Activated CD8-positive, alpha-beta memory T cell treated with anti-CD3 and anti-CD28 coated beads for 24 hours (primary cell): ENCODE data around the gene PPP1R12B.
"Not testable (repeated sequence)": the region's sequence is repeated elsewhere in the genome, so short reads cannot be mapped to it uniquely, and the experiment has no call there.

ENCODE experiments used
- DNase-seq: peaks from one replicate; pipeline ENCODE4 v3.0.0-alpha.2; 2020

The PPP1R12B gene

DNA sequence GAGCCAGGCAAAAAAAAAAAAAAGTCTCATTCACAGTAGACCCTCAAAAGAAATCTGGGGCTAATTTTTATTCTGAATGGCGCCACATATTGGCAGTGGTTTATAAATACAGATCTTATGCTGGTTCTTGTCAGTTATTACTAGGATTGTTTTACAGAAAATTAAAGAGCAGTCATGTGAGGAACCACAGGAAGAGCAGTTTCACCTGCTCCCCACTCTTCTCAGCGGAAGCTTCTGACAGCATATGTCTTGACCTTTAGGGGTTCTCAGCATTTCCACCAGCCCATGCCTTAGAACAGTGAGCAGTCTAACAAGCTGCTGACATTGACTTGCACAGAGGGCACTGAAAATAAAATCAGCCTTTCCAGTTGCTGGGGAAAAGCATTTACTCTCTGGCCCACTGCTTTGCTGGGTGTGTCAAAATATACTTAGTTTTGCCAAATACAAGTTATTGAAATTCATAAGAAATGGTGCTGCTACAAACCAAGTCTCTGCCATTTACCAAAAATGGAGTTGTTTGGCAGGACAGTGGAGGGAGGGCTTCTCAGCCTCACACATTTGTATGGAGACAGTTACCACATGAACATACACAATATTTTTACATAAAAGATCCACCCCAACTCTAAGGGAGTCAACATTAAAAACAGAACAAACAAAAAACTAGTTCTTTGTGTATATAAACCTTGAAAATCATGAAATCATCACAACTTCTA is 217.5 kb downstream of the PPP1R12B start:
- no peak for DNase-seq

DNA sequence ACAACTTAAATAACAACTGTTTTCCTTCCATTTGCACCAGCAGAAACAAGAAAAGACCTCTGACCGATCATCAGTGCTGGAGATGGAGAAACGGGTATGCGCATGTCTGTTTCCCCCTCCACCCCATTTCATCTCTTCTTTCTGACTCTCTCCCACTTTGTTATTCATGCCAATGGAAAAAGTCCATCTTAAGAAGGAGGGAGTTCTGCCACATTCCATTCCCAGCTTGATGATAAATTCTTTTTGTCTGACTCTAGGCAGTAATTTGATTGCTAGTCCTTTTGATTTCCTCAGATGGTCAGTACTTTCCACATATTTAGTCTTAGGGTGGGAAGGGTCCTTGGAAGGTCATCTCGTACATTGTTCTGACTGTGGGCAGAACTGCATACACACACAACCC is 219.2 kb downstream of the PPP1R12B start:
- no peak for DNase-seq

DNA sequence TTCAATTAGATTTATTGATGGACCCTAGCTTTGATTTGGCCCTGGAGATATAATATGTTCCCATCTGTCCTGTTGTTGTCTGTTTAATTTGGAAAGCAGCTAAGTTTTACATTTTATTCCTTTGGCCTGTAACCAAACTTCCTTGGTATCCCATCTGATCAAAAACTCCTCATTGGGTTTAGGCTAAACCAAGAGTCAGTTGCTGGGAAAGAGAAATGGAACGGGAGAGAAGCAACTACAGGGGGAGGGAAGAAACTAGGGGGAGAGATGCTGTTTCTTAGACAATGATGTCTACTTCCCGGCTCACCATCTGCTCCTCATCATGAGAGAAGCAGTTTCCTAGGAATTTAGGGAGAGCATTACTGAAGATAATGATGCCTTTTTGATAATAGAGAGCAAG is 219.9 kb downstream of the PPP1R12B start:
- no peak for DNase-seq

DNA sequence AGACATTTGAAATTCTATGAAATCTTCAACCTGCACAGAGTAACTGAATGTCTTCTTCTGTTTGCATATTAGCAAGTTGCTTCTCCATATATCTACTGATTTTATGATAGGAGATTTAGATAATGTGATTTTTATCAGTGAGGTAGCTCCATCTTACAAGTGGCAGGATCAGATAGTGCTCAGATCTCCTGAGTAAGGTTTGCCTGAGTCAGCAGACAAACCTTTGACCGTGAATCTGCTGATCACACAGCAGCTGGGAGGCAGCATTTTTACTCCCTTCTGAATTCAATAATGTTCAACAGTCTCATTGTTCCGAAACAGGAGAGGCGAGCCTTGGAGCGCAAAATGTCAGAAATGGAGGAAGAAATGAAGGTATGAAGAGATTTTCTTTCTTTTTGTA is 220.3 kb downstream of the PPP1R12B start:
- DNase-seq, result no peak

DNA sequence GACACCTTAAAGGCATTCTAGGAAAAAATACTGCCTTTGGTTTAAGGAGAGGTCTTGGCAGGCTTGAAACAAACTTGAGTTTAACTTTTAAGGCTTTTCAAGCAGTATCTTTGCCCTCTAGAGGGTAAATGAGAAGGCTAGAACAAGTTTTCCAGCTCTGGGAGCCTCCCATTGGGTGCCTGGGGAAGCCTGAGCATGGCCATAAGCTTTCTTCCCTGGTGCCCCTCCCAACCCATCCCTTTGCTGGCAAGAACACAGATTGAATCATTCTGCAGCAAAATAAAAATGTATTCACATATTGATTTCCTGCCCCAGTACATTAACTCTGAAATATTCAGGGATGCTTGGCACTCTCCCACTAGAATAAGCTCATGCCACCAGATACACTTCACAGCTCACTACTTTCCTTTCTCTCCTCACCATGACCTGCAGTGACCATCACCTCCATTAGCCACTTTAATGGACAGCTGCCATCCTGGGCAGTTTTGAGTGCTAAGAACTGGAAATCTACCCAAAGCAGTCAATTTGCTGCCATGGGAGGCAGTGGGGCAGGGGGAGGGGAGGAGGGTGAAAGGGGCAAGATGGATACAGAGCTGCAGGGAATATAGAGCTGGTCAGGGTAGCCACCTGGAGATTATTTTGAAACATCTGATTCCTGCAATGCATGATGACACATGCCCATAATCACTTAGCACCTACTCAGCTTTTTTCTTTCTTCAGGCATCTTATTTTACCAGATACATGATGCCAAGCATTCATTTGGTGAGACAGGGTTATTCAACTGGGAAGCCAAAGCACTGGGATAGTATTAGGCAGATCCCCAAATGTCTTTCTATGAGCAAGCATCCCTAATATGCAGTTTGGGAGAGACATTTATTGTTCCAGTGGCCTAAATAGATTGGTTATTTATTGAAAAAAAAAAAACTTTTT is 221.2 kb downstream of the PPP1R12B start:
- DNase-seq, result no peak

DNA sequence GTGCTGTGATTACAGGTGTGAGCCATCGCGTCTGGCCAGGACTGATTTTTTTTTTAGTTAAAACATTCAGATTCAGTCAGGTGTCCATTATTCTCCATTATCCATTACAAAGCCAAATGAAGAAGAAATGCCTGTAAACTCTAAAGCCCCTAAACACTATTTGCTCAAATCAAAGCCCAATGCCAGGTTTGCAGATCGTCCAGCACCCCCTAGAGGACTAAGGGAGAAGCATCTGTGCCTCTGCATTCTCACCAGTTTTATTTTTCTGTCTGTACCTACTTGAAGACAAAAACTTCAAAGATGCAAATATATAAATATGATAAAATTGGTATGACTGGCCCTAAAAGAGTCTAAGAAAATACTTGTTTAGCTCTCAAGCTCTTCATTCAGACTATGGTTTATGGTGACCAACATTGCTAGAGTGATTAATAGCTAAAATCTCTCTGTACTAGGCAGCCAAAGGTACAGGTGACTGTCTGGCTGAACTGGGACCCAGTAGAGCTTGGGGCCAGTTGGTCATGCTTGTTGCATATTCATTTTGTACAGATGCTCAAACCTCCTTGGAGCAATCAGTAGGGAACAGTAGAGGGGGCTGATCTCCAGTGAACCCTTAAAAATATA is 223.3 kb downstream of the PPP1R12B start:
- DNase-seq, result no peak

DNA sequence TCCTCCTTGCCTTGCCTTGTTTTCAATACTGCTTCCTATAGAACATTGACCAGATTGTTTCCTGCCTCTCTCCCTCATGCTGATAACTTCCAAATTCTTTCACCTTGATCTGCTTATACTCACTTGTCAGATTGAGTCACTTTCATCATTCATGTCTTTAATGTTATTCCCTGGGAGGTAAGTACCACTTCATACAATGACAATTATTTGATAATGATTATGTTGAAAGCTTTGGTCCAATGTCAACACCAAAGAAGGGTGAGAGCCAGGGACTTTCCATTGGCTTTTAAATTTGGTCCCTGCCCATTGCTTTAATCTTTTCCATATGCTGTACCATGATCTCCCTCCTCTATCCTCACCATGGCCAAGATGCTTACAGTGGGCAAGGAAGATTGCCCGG is 224.4 kb downstream of the PPP1R12B start:
- no peak for DNase-seq

DNA sequence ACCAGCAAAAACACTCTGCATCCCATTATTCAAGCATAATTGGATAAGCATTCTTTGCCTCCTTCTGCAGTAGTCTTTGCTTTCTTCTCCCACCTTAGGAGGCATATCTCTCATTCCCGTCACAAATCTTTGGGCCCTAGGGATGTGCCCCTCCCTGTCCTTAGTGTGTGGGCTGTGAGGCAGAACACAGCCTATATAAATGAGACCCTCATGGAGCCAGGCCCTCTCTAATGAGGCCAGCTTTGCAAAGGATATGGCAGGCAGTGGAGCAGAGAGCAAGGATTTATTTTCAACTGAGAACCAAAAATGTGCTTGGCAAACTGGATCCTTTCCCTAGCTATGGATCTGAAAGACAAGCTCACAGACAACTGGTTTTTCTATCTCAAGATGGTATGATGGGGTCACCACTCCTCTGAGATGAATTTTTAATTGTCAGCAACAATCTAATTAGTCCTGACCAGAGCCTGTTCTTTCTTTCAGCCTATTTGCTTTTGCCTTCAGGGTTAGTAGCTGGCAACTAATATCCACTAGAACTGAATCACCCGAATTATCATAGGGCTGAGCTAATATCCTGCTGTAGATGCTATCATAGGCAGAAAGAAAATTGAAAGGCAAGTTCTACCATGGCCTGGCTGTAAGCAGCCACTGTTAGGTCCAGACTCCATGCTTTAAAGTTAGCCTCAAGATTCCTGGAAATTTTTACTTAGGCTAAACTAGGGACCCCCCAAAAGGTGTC is 227.6 kb downstream of the PPP1R12B start:
- no peak for DNase-seq

DNA sequence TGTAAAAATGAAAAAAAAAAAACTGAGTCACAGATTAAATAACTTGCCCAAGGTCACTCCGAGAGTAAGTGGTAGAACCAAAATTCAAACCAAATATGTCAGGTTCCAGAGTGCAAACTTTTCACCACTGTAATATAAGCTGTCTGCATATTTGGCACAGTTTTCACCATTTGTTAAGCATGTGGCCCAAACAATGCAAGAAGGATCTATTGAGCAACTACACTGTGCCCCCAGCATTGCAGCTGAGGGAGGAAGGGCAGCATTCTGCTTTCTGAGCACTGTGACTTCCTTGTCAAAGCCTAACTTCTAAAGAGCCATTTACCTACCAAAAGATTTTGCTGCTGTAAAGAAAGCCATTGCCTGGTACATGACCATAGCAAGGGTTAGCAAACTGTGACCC is 228.3 kb downstream of the PPP1R12B start:
- no peak for DNase-seq

DNA sequence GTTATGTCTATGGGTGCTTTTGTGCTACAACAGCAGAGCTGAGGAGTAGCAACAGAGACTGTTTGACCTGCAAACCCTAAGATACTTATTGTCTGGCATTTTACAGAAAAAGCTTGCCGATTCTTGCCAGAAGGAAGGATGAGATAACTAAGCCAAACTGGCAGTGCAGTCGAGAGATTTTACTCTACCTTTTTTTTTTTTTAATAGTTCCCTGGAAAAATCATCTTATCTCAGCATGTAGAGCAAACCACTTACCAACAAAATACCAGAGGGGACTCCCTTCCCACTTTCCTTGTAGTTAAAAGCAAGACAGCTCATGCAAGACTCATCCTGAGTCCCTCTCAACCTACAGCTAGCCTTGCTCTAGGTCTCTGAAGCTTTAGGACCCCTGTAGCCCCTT is 228.9 kb downstream of the PPP1R12B start:
- DNase-seq, result no peak

DNA sequence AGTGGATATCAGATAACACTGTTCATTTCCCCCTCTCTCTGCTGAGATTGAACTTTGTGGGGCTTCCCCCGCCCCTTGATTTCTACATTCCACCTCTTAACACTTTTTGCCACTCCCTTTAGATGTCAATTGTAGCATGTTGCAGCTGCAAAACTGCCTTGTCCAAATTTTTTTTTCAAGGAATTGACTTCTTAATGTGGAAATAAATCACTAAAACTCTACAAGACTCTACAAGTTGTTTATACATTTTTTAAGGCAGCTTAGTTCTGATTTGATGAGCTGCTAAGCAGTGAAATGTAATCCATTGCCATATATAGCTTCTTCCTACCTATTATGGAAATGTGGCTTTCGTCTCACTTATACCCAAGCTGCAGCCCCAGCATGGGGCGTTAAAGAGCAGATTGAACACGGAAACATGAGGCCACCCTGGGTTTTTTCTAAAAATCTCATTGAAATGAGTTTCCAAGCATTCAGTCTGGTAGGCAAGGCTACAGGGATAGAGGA is 229.6 kb downstream of the PPP1R12B start:
- no peak for DNase-seq

DNA sequence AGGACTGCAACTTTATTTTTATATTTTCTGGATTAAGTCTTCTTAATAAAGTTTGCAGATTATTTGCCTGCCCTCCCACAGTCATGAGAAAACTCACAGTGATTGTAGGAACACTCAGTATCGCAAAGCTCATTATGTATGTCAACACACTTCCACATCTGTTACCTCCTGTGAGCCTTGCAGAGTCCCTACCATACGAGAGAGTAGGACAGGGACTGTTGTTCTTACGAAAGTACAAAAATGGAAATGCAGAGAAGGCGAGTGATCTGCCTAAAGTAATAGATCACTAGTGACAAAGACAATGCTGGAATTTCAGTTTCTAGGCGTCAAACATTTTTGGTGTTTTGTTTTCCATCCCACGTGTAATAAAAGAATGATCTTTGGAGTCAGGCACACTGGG is 230.1 kb downstream of the PPP1R12B start:
- DNase-seq, result no peak

DNA sequence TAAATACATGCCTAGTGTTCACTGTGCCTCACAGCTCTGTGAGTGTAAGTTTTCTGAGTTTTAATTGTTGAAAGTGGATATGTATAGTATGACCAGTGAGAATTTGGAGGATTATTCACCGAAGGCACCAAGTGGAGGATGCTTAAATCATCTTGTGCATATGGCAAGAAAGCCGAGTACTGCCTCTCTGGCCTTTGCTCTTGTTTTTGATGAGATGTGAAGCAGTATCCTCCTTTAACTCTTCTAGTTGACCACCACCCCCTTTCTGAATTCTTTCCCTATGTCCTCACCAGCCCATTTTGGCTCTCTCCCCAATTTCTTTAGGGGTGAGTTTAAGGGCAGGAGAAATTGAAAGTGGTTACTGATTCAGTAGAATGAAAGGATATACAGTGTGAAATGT is 231.3 kb downstream of the PPP1R12B start:
- DNase-seq, result no peak

DNA sequence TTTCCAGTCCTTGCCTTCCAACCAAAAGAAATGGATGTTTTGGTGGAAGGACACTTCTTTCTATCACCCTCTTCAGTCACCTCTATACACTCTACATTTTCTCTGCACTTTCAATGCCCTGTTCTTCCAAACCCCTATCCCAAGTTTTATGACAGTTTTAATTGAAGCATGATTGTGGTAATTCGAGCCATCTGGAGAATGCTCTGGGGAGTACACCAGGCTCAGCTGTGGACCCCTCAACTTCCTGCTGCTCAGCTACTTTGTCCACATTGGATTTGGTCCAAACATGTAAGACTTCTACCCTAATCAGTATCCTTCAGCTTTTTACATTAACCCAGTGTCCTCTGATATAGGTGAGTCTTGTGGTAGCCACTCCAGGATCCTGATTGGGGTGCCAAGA is 232.1 kb downstream of the PPP1R12B start:
- DNase-seq, result no peak

DNA sequence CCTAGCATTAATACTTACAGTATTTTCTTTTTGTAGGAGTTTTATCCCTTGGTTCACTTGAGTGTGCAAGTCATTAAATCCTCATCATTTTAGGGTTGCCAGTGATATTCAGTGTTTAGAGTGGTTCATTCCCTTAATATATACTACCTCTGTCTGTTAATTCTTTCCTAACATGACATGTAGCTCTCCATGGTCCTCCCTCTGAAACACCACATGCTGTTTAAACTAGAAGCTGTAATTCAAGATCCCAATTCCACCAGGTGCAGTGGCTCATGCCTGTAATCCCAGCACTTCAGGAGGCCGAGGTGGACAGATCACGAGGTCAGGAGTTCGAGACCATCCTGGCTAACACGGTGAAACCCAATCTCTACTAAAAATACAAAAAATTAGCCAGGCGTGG is 233.9 kb downstream of the PPP1R12B start:
- DNase-seq, result not testable (repeated sequence)

DNA sequence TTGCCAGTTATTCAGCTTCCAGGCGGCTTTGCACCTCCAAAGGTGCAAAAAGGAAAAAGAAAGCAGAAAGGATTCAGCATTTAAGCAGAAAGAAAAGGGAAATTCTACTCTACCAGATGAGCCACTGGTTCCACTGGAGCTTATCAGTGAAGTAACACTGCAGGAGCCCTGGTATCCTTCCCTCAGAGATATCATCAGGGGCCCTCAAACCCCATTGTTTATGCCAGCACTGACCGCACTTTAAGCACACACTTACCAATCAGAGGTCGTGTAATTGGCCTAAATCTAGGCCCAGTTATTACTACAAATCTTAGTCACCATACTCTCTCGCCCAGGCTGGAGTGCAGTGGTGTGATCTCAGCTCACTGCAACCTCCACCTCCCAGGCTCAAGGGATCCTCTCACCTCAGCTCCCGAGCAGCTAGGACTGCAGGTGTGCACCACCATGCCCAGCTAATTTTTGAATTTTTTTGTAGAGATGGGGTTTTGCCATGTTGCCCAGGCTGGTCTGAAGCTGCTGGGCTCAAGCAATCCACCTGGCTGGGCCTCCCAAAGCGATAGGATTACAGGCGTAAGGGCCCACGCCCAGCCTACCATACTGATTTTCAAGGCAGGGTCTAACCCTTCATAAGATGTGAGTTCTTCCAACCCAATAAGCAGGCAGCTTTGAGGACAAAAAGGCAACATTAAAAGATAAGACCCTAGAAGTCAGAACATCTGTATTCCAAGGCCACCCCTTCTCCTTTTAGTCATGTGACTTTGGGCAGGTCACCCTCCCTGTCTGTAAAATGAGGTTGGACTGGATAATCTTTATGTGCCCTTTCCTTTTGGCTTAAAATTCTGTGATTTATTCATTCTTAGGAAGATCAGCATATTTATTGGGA is 236.4 kb downstream of the PPP1R12B start:
- DNase-seq, result no peak

DNA sequence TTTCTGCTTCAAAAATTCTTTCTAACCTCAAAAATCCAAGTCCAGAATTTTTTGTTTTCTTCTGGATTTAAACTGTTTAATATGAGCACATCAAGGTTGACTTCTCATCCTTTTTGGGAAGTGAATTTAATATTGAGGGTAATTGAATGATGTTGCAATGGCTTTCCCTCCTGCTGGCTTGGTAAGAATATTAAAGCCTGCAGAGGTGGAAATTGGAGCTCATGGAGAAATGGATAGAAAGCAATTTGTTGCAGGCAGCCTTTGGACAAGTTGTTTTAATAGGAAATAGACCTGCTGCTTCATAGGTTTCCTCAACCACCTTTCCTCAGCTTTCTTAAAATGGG is 237.1 kb downstream of the PPP1R12B start:
- DNase-seq, result no peak

DNA sequence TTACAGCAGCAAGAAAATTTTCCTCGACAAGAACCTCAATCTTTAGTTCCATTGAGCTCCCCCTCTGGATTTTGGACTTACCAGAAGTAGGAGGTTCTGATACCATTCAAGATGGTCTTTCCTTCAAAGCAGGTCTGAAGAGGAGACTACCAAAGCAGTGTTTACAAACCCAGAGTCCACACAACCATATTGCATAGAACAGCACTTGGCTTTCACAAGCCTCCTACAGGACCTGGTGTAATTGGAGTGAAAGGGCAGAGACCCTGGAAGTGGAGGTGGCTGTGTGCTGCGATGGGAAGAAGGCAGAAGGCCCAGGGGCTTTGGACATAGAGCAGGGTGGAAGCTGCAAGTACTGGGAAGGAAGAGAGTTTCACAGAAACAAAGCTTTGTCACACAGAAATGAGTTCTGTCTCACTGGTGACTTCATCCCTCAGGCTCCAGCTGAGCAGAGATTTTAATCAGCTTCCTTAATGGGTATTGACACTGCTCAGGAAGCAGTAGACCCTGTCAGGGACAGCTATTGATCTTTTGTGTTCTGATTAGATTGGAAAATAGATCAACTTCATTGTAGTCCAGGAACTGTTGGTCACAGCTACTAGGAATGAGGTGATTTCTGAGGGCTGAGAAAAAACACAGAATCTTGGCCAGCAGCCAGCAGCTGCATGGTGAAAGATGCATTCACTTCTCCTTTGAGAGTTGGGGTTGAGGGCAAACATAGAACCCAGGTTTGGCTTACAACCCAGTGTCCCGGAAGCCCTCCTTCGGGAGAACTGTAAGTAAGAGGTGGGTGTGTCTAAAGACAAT is 237.7 kb downstream of the PPP1R12B start:
- no peak for DNase-seq

DNA sequence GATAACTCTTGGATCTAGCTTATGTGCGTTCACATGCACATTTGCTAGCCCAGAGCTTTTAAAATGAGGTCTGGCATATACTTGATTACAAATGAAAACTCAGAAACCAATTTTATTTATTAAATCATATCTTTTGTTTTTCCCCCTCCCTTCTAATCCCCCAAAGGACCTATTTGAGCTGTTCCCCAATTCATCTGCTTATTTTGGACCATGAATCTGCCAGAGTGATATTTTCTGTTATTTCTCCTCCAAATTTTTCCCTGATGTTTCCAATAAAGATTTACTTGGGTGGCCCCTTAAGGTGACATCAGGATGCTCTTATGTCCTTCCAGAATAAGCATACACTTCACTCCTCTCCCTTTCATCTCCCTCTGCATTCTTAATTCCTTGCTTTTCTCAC is 238.4 kb downstream of the PPP1R12B start:
- DNase-seq, result no peak

DNA sequence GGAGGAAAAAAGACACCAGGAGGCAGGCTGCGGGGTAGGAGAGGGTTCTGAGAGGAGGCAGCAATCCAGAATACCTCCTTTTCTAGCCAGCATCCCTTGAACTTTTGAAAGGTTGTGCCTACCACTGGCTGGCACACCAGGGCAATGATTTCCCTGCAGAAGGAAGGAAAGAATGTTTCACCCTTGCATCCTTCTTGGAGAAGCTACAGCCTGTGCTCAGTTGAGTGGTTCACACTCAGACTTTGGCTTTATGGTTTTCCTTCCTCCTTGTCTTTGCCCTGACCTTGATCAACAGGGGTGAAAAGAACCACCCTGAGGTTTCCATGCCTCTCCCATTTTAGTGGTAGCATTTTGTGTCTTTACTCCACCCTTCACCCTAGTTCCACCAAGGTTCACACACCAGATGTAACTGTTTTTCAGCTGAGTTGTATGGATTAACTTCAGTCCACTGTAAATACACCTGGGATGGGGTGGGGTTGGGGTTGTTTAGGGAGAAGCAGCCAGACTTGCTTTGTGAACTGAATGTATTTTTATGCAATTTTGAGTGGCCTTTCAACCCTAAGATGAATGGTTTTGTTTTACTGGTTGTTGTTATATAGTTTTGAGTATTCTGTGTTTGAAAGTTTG is 239.5 kb downstream of the PPP1R12B start:
- DNase-seq, result no peak
